NB4 (cell line): ENCODE results near the gene NAPA.

Source experiments
- DNase-seq: peaks from one replicate; pipeline ENCODE4 v3.0.0; 2010; ENCODE audit warnings: low read depth
- H3K4me3 ChIP-seq: one replicate; pipeline ENCODE4 v1.5.1; 2011; ENCODE audit warnings: mild to moderate bottlenecking, low read depth, low read length, moderate library complexity
- MAX ChIP-seq: IDR thresholded peaks from 2 replicates; pipeline ENCODE4 v1.6.1; 2011; ENCODE audit warnings: low read depth, low read length
- MYC ChIP-seq: IDR thresholded peaks from 2 replicates; pipeline ENCODE4 v1.6.1; 2011; ENCODE audit warnings: low read depth, low read length
- POLR2A ChIP-seq: IDR thresholded peaks from 2 replicates; pipeline ENCODE4 v1.6.1; 2011; ENCODE audit warnings: mild to moderate bottlenecking; ENCODE audit not compliant: insufficient read length; ENCODE audit errors: extremely low read depth
- TF ChIP-seq, protein P1 (sequence below): IDR thresholded peaks from one replicate; pipeline ENCODE4 v1.5.1; 2012; ENCODE audit warnings: low read depth, low read length

Gene NAPA

DNA sequence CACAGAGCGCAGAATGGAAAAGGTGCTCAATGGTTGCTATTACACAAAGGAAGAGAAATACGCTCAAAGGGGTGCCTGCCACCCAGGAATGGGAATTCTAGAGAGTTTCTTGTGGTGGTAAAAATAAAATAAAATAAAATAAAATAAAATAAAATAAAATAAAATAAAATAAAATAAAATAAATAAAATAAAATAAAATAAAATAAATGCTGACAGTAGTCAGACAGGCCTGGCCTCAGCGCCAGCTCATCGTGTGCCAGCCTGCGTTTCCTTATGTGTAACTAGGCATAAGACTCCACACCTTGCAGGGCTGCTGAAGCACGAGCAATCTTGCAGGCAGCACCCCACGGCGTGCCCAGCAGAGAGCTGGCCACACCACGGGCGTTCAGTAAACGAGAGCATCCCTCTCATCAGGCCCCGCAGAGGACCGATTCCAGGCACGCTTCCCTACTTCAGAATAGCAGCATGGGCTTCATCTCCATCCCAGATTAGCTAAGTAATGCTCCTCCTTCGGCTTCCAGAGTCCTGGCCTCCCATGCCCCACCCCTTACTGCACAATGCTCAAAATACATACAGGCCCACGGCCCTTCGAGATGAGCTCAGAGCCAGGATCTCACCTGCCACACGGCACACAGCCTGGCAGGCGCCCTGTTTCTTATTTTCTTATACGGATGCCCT lies 5.6 kb downstream of the NAPA start:
- no peak for DNase-seq
- TF ChIP-seq MYC: no peak
- no peak for TF ChIP-seq MAX
- TF ChIP-seq, protein P1, sequence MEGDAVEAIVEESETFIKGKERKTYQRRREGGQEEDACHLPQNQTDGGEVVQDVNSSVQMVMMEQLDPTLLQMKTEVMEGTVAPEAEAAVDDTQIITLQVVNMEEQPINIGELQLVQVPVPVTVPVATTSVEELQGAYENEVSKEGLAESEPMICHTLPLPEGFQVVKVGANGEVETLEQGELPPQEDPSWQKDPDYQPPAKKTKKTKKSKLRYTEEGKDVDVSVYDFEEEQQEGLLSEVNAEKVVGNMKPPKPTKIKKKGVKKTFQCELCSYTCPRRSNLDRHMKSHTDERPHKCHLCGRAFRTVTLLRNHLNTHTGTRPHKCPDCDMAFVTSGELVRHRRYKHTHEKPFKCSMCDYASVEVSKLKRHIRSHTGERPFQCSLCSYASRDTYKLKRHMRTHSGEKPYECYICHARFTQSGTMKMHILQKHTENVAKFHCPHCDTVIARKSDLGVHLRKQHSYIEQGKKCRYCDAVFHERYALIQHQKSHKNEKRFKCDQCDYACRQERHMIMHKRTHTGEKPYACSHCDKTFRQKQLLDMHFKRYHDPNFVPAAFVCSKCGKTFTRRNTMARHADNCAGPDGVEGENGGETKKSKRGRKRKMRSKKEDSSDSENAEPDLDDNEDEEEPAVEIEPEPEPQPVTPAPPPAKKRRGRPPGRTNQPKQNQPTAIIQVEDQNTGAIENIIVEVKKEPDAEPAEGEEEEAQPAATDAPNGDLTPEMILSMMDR: no peak
- no peak for TF ChIP-seq POLR2A

DNA sequence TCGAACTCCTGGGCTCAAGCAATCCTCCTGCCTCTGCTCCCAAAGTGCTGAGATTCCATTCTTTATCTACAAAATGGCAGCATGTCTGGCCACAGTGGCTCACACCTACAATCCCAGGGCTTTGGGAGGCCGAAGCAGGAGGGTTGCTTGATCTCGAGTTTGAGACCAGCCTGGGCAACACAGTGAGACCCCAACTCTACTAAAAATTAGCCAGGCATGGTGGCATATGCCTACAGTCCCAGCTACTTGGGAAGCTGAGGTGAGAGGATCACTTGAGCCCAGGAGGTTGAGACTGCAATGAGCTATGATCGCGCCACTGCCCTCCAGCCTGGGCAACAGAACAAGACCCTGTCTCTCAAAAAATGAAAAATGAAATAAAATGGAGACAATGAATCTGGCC lies 6.1 kb downstream of the NAPA start:
- H3K4me3 ChIP-seq: no peak overlapping the region
- TF ChIP-seq MAX: no peak
- TF ChIP-seq MYC: no peak
- TF ChIP-seq, protein P1: no peak
- no peak for TF ChIP-seq POLR2A
- DNase-seq: no peak

More for the DNA sequence above, 5.6 kb downstream of the NAPA start:
- H3K4me3 ChIP-seq: no peak overlapping the region

GRCh38 chr19:47507924-47508553 lies 6.8 kb downstream of the NAPA start:
- TF ChIP-seq MAX (no peak), MYC (no peak), POLR2A (no peak)
- TF ChIP-seq, protein P1: no peak
- no peak overlapping the region for H3K4me3 ChIP-seq
- no peak for DNase-seq

GRCh38 chr19:47507012-47507411 lies 7.9 kb downstream of the NAPA start:
- no peak overlapping the region for H3K4me3 ChIP-seq
- no peak for DNase-seq
- TF ChIP-seq MAX: no peak
- no peak for TF ChIP-seq POLR2A

DNA sequence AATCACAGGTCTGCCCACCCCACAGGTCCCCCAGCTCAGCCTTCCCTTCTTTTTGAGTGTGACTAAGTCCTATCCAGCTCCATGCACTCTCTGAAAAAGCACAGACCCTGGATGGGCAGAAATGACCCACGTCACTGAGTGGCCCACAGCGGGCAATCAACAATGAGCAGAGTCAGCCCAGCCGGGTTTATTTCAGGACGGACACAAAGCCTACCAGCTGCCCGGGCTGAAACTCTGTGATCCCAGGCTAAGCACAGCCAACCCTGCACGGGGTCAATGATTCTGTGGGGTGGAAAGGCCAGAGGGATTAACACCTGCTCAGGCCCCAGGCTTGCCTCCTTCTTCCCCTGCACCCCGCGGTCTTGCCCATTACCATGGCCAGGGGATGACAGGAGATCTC lies 8.4 kb downstream of the NAPA start:
- no peak overlapping the region for H3K4me3 ChIP-seq
- TF ChIP-seq POLR2A (no peak), MYC (no peak), MAX (no peak)
- TF ChIP-seq, protein P1: no peak
- no peak for DNase-seq

GRCh38 chr19:47505506-47505905 lies 9.4 kb downstream of the NAPA start:
- no peak overlapping the region for H3K4me3 ChIP-seq
- TF ChIP-seq, protein P1: no peak
- no peak for TF ChIP-seq MAX
- TF ChIP-seq MYC: no peak
- no peak for TF ChIP-seq POLR2A
- no peak for DNase-seq
